ENCODE measurements around the gene PRDM16.

PRDM16 gene

GRCh38 chr1:3125078-3125477 lies 56.1 kb downstream of the PRDM16 start (continued):
- TF ChIP-seq ZSCAN4 (tag by site-specific recombination; IDR thresholded peaks at IDR 0.05) (no peak), ZNF138 (tag by site-specific recombination; IDR thresholded peaks at IDR 0.05; ENCODE audit: borderline replicate concordance) (no peak), ZNF561 (tag by site-specific recombination; IDR thresholded peaks at IDR 0.05; ENCODE audit: borderline replicate concordance) (no peak), HOXA7 (CRISPR knock-in tag; IDR thresholded peaks at IDR 0.05; ENCODE audit: borderline replicate concordance) (no peak), ZNF624 (tag by site-specific recombination; IDR thresholded peaks at IDR 0.05) (no peak), PRDM6 (tag by site-specific recombination; IDR thresholded peaks at IDR 0.05) (no peak)

- POLR2A ChIA-PET, result no interaction called here
- Histone ChIP-seq H3K4me3 (ENCODE audit: low read depth, low read length) (no peak overlapping the region), H3K36me3 (ENCODE audit: control insufficient read depth in 2 of 2, insufficient read depth in 1 of 2, low read length in 2 of 2) (no peaks in the 10 kb centered on the region), H3K4me1 (ENCODE audit: control insufficient read depth, insufficient read depth, low read length) (peaks cover 5% of the 10 kb centered on the region), H3K9me3 (ENCODE audit: control insufficient read depth, insufficient read depth, low read depth, low read length) (no peaks in the 10 kb centered on the region), H3K27ac (ENCODE audit: extremely low read depth, low read depth, low read length) (no peak overlapping the region)
- CTCF ChIA-PET, result no interaction called here
- TF ChIP-seq ZNF560 (tag by site-specific recombination; IDR thresholded peaks at IDR 0.05; ENCODE audit: borderline replicate concordance) (no peak), KLF7 (tag by site-specific recombination; IDR thresholded peaks at IDR 0.05; ENCODE audit: borderline replicate concordance) (no peak), ZNF792 (tag by site-specific recombination; IDR thresholded peaks at IDR 0.05) (no peak), ZNF292 (tag by site-specific recombination; IDR thresholded peaks at IDR 0.05; ENCODE audit: borderline replicate concordance, low read depth) (no peak), ZNF677 (tag by site-specific recombination; IDR thresholded peaks at IDR 0.05) (no peak), GLIS2 (tag by site-specific recombination; IDR thresholded peaks at IDR 0.05) (no peak), OSR2 (tag by site-specific recombination; IDR thresholded peaks at IDR 0.05) (no peak), RBAK (tag by site-specific recombination; IDR thresholded peaks at IDR 0.05) (no peak), ZNF24 (tag by site-specific recombination; IDR thresholded peaks at IDR 0.05) (no peak), ZNF571 (tag by site-specific recombination; IDR thresholded peaks at IDR 0.05) (no peak), ZNF146 (tag by site-specific recombination; IDR thresholded peaks at IDR 0.05) (no peak), ZNF555 (tag by site-specific recombination; conservative IDR thresholded peaks at IDR 0.05) (no peak), ZNF132 (tag by site-specific recombination; IDR thresholded peaks at IDR 0.05; ENCODE audit: borderline replicate concordance) (no peak), ZNF16 (tag by site-specific recombination; IDR thresholded peaks at IDR 0.05; ENCODE audit: low read depth) (no peak)
- TF ChIP-seq, protein P1, sequence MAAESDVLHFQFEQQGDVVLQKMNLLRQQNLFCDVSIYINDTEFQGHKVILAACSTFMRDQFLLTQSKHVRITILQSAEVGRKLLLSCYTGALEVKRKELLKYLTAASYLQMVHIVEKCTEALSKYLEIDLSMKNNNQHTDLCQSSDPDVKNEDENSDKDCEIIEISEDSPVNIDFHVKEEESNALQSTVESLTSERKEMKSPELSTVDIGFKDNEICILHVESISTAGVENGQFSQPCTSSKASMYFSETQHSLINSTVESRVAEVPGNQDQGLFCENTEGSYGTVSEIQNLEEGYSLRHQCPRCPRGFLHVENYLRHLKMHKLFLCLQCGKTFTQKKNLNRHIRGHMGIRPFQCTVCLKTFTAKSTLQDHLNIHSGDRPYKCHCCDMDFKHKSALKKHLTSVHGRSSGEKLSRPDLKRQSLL (tag by site-specific recombination; IDR thresholded peaks at IDR 0.05), result no peak
- TF ChIP-seq, protein P2, sequence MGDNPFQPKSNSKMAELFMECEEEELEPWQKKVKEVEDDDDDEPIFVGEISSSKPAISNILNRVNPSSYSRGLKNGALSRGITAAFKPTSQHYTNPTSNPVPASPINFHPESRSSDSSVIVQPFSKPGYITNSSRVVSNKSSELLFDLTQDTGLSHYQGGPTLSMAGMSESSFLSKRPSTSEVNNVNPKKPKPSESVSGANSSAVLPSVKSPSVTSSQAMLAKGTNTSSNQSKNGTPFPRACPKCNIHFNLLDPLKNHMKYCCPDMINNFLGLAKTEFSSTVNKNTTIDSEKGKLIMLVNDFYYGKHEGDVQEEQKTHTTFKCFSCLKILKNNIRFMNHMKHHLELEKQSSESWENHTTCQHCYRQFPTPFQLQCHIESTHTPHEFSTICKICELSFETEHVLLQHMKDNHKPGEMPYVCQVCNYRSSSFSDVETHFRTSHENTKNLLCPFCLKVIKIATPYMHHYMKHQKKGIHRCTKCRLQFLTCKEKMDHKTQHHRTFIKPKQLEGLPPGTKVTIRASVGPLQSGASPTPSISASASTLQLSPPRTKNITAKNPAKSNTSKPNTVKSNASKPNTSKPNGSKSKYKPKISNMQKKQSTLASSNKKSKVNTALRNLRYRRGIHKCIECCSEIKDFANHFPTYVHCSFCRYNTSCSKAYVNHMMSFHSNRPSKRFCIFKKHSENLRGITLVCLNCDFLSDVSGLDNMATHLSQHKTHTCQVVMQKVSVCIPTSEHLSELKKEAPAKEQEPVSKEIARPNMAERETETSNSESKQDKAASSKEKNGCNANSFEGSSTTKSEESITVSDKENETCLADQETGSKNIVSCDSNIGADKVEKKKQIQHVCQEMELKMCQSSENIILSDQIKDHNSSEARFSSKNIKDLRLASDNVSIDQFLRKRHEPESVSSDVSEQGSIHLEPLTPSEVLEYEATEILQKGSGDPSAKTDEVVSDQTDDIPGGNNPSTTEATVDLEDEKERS (tag by site-specific recombination; IDR thresholded peaks at IDR 0.05), result no peak
Observed at GRCh38 chr1:3125546-3126368, 56.8 kb downstream of the PRDM16 start.
